ENCODE results near the gene WDR62. TPM values are rescaled to one million over a fixed set of nuclear protein-coding genes. Genes with fewer than 3 reads are reported as not detected.

The WDR62 gene
- total RNA-seq (2022; extraction: Qiagen RNA extraction; ENCODE audit: low read depth): 23.0 to 30.7 TPM (median 27.6 TPM) in 5 replicates

DNA sequence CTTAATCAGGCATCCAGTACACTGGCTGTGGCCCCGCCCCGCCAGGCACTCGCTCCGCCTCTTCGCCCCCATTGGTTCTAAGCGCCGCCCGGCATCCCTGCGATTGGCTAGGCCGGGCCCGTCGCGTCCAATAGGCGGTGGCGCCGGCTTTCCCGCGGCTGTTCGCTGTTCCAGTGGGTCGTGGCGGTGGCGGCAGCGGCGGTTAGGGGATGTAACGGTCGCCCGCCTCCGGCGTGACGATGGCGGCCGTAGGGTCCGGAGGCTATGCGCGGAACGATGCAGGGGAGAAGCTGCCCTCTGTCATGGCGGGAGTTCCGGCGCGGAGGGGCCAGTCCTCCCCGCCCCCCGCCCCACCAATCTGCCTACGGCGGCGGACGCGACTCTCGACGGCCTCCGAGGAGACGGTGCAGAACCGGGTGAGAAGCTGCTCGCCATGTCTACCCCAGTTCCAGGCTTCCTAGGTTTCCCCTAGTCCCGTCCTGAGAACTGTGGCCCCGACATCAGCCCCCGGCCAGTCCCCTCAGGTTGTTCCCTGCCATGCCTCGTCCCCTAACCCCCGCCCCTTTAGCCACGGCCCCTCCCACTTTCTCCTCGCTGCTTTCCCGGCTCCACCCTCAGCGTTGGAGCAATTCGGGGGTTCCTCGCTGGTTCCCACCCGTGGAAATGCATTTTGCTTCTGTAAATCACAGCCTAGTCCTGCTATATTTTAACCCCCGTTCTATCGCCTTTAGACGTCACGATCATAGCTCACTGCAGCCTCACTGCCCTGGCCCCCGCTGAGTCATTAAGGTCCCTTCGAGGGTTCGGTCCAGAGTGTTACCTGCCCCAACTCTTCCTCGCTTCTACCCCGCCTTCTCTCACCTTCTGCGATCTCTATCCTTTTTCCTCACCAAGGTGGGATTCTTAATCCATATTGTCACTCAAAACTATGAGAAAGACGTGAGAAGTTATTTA is at the start of gene WDR62:
TSS of gene WDR62 (plus strand) at position 165 of the 954 bp plus-strand sequence. CDS start at position 240, 75 bp downstream.

DNA sequence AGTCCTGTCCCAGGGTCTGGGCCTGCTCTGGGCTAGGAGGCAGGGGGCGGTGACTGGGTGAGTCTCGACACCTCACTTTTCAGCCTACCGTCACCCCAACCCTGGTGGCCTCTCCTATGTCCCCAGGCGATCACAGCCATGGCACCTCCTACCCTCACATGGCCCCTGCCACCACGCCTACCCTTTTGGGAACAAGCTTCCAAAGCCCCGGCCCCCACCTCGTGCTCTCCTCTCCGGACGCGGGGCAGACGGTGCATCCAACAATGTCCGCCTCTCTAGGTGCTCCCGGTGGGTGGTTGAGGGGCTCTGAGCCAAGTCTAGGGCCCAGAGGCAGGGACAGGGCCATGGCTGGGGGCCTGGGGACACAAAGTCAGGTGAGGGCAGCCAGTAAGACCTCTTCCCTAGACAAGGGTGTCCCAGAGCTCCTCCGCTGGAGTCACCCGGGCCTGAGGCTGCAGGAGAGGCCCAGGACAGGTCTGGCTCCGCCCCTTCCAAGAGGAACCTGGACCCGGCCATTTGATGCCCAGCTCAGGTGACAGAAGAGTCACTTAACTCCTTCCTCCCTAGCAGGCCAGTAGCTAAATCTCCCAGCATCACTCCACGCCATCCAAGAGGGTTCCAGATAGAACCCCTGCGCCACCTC is 46.2 kb upstream of the WDR62 start, which contains the start of gene SYNE4:
TSS of gene SYNE4 (minus strand) at position 478 of the 643 bp plus-strand sequence. CDS start at position 346, 132 bp downstream.

DNA sequence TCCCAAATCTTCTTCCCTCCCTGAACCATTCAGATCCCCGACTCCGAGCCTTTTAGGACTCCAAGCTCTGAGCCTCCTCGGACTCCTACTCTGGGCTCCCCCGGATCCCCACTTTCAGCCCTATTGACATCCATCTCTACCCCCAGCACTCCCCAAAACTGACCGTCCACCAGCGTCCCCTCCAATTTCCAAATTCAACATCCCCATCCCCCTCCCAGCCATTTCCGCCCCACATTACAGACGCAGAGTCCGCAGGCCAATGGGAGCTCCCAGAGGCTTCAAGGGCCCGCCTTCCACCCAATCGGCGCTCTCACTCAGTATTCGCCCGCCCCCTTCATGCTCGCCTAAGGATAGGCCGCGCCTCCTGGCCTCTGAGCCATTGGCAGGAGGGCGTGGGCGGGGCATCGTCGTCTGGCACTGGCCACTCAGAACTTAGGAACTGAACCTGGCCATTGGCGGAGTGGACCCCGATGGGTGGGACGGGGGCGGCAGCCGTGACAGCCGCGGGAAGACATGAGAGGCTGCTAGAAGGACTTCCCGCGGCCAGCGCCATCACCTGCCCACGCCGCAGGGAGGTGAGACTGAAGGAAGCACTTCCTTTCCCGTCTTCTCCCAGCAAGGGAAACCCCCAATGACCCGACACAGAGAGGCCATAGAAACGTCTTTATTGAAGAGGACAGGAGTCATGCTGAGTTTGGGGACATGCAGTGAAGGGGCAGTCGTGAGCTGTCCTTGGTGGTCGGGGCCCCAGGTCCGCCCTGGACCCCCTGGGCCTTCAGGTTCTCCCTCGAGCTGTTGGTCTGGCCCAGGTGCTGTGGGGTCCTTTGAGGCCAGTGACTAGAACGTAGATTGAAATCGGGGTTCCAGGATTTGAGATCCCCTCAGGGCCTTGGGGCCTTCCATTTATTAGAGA is 40.4 kb upstream of the WDR62 start, which contains the start of gene ALKBH6:
TSS of gene ALKBH6 (minus strand) at position 202 of the 913 bp plus-strand sequence. CDS start 816 bp downstream, outside the sequence.

DNA sequence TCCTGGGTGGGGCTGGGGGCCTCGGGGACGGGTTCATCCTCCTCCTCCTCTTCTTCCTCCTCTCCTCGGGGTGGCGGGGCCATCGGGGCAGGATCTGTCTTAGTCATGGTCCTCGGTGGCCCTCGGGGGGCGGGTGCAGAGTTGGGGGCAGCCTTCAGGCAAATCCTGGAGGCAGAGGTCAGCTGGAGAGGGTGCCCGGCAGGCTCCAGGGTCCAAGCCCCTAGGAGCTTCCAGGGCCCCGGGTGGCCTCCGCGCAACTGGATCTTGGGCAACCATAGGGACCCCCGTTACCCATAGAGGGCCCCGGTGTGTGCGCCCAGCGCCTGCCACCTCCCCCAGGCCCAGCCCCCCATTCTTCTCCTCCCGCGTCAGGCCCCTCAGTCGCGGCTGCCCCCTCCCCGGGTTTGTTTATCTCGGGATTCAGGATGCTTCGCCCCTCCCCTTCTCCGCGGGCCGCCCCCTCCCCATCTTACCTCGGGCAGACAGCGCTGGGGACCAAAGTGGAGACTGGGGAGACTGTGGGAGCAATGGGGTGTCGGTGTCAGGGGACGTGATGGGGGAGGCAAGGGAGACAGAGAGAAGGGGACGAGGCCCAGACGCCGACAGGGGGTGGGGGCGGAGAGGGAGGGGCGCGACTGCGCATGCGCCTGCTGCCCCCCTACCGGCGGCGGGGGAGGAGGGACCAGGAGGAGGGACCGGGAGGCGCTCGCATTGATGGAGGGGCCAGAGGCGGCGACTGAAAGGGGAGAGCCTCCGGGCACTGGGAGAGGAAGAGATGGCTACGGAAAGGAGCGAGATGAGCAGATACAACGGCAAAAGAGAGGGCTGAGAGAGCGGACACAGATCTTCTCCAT is 22.2 kb upstream of the WDR62 start, which contains the start of gene CLIP3:
TSS of gene CLIP3 (minus strand) at position 623 of the 854 bp plus-strand sequence. CDS start at position 107, 516 bp downstream.

DNA sequence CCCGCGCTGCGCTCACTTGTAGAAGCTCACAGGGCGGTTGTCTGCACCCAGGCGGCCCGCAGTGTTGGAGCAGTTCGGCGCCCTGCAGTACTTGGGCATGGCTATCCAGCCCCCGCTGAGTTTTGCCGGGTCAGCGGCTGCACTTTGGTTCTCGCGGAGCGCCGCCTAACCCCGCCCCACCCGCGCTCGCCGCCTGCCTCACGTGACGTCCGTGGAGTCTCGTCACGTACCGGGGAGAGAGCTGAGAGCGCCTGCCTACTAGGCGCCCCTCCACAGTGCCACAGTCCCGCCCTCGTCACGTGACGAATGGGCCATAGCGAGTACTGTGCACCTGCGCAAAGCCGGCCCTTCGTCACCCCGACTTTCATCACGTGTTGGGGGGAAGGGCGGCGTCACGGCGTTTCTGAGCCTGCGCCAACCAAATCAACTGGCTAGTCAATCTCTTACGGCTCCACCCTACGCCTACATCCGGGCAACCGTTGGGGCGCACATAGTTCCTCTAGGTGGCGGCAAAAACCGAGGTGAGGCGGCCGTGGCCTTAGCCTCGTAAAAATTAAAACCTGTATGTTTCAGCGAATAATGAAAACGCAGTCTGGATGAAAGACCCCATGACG is 471 bp upstream of the WDR62 start, which contains the start of gene THAP8:
TSS of gene THAP8 (minus strand) at position 167 of the 614 bp plus-strand sequence. CDS start at position 99, 68 bp downstream.

DNA sequence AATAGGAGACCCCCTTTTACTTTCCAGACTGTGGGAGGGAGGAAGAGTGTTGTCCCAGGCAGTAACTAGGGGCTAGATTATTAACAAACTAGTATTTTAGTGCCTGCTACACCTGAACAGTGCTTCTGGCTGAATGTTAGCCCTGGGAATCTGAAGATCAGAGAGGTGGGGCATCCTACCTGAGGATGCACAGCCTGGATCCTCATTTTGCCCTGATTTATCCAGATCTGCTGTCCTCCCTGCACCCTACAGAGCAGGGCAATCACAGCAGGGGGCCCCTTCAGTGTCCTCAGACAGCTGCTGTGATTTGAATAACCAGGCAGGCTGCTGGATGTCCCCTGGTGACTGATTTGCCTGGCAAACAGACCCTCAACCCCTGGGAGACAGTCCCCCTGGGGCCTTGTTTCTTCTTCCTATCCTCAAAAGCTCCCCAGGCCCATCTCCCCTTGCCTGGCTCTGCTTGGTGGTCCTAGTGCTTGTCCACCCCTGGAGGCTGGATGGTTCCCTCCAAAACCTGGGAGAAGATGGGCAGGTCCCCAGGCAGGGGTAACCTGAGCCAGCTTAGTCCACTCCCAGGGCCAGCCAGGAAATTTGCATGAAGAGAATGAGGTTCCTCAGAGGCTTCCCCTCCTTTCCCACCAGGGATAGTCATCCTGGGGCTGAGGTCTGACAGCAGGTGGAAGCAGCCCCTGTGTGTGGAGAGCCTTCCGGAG is 55.9 kb downstream of the WDR62 start, which contains the start of gene OVOL3:
TSS of gene OVOL3 (plus strand) at position 657 of the 713 bp plus-strand sequence. CDS start 60 bp downstream, outside the sequence.

DNA sequence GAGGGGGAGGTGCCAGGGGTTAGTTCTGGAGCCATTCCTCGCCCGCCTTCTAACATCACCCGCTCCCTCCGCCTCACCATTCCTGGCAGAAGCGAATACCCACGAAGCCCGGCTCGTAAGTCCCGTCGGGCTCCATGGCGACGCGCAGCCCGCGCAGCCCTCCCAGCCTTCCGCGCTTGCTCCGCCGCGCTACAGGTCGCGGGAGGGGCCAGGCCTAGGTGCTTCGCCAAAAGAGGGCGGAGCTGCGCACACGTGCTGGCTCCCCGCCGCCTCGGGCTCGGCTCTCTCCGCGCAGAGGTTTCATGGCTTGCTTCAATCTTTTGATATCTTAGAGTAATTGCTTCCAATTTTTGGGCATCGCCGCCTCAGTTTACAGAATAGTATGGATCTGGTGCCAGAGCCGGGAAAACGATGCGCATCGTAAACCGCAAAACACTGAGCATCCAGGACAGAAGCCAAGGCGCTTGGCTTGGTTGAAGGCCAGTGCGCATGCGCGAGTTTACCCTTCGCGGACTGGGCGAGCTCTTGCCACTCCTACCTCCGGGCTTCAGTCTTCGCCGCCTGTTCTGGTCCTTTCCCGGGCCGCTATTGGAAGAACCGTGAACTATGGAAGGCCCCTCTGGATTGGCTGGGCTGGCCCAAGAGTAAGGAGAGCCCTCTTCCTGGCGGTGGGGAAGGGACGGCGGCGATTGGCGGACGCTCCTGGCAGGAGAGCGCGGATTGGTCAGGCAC is 60.2 kb downstream of the WDR62 start, which contains the start of gene POLR2I:
TSS of gene POLR2I (minus strand) at position 155 of the 732 bp plus-strand sequence. CDS start at position 136, 19 bp downstream.

DNA sequence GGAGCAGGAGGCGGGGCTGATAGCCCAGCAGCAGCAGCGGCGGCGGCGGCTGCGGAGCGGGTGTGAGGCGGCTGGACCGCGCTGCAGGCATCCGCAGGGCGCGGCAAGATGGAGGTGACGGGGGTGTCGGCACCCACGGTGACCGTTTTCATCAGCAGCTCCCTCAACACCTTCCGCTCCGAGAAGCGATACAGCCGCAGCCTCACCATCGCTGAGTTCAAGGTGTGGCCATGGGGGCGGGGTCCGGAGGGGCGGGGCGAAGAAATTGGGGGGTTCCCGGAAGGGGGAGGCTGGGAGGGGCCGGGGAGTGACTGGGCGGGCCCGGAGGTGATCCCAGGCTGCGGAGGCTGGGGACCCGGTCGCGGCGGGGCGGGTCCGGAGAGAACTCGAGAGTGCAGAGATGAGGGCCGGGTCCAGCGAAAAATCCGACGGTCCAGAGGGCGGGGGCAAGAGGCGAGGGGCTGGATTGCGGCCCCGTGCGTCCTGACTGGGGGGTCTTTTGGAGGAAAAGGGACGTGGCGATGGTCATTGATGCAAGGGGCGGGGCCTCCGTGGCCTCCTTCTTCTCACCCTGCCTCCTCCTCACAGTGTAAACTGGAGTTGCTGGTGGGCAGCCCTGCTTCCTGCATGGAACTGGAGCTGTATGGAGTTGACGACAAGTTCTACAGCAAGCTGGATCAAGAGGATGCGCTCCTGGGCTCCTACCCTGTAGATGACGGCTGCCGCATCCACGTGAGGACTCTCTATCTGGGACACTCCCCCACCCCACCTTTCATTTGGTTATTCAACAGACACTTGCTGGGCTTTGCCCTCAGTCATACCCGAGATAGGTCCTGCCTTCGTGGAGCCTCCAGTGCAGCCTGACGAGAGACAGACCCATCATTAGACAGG is 61.0 kb downstream of the WDR62 start, which contains the start of gene TBCB:
TSS of gene TBCB (plus strand) at position 16 of the 891 bp plus-strand sequence. CDS start at position 109, 93 bp downstream.

DNA sequence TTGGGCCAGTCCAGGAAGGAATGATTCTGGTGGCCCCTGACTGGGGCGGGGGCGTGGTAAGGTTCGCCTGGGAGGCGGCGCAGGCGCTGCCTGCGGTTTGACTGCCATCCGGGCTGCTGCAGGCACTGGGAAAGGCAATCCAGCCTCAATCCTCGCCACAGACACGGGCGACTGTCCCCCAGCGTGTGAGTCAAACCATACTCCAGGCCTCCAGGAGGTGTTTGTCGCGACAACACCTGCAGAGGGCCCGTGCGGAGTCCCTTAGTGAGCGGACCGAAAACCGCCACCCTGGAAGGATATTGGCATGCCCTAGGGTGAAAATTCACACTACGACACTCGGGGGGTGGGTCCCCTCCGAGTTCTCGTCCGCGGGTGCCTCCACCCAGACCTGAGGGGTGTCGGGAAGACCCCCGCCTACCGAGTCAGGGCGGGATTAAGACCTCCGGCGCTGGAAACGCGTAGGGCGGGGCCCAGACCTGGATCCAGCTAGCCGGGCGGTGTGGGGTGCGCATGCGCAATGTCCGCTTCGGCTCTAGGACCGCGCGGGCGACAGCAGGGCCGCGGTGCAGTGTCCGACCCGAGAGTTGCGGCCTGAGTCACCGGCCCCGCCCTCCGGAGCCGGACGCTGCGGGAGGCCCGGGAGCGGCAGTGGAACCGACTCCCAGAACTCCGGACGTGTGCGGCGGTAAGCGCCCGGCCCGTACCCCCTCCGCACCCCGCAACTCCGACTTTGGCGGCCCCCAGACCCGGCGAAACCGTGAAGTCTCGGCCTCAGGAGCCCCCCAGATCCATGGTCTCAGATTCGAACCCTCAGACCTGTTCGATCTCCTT is 85.0 kb downstream of the WDR62 start, which contains the start of gene CAPNS1:
TSS of gene CAPNS1 (plus strand) at position 594 of the 831 bp plus-strand sequence. CDS start 946 bp downstream, outside the sequence.

DNA sequence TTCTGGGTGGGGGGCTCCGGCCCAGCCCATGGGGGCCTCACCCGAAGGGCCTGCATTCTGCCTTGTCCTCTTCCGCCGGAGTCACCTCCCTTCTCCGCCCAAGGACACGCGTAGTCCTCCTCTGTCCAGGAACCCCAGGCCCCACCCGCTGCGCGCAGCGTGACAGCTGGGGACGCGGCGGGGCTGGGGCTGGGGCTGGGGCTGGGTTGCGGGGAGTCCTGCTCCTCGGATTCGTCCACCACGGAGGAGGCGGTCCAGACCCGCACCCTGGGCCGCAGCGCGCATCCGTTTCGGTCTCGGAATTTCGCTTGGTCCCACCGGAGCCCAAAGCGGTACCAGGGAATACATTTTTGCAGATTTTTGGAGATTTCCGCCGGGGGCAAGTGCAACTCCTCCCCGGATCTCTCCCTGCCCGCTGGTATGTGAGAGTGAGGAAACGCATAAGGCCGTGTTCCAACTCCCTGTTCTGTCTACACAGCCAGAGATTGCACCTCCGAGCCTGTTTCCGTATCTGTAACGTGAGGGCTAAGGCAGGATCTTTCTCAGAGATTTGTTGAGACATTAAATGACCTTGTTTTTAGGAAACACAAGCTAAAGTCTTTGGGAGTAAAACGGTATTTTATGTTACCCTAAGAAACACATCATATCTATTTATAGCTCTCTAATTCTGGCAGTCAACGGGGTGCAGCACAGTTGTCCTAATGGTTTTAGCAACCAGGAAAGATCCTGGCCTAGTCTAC is 97.8 kb downstream of the WDR62 start, which contains the start of gene COX7A1:
TSS of gene COX7A1 (minus strand) at position 96 of the 740 bp plus-strand sequence. CDS start at position 56, 40 bp downstream.

Other genes with a start within 250 kb of the WDR62 start
- 0.27 to 0.66 TPM (median 0.41 TPM) in 4 of 5 replicates, not detected in the other for gene PRODH2, start 242.1 kb upstream of the WDR62 start, total RNA-seq (2022; extraction: Qiagen RNA extraction; ENCODE audit: low read depth)
- gene NPHS1, start 202.4 kb upstream of the WDR62 start, total RNA-seq (2022; extraction: Qiagen RNA extraction; ENCODE audit: low read depth): 0.17 to 0.77 TPM (median 0.42 TPM) in 5 replicates
- gene KIRREL2, start 198.0 kb upstream of the WDR62 start, total RNA-seq (2022; extraction: Qiagen RNA extraction; ENCODE audit: low read depth): 0.44 to 0.74 TPM (median 0.58 TPM) in 5 replicates
- 82.7 to 99.7 TPM (median 88.7 TPM) in 5 replicates for gene APLP1, start 186.3 kb upstream of the WDR62 start, total RNA-seq (2022; extraction: Qiagen RNA extraction; ENCODE audit: low read depth)
- gene NFKBID, start 154.4 kb upstream of the WDR62 start, total RNA-seq (2022; extraction: Qiagen RNA extraction; ENCODE audit: low read depth): 6.5 to 8.9 TPM (median 7.4 TPM) in 5 replicates
- gene HCST, start 152.4 kb upstream of the WDR62 start, total RNA-seq (2022; extraction: Qiagen RNA extraction; ENCODE audit: low read depth): 0.25 to 0.75 TPM (median 0.60 TPM) in 3 of 5 replicates, not detected in the others
- gene TYROBP, start 146.6 kb upstream of the WDR62 start, total RNA-seq (2022; extraction: Qiagen RNA extraction; ENCODE audit: low read depth): 0.31 TPM in 1 of 5 replicates, not detected in the others
- 11.7 to 28.8 TPM (median 20.5 TPM) in 5 replicates for gene LRFN3, start 118.5 kb upstream of the WDR62 start, total RNA-seq (2022; extraction: Qiagen RNA extraction; ENCODE audit: low read depth)
- 36.8 to 48.3 TPM (median 46.4 TPM) in 5 replicates for gene SDHAF1, start 59.7 kb upstream of the WDR62 start, total RNA-seq (2022; extraction: Qiagen RNA extraction; ENCODE audit: low read depth)
- 0.17 to 0.63 TPM (median 0.31 TPM) in 5 replicates for gene SYNE4, start 46.1 kb upstream of the WDR62 start, total RNA-seq (2022; extraction: Qiagen RNA extraction; ENCODE audit: low read depth)
- gene ALKBH6, start 40.7 kb upstream of the WDR62 start, total RNA-seq (2022; extraction: Qiagen RNA extraction; ENCODE audit: low read depth): 23.6 to 26.4 TPM (median 24.6 TPM) in 5 replicates
- gene CLIP3, start 22.0 kb upstream of the WDR62 start, total RNA-seq (2022; extraction: Qiagen RNA extraction; ENCODE audit: low read depth): 0.49 to 1.2 TPM (median 0.69 TPM) in 5 replicates
- gene THAP8, start 612 bp upstream of the WDR62 start, total RNA-seq (2022; extraction: Qiagen RNA extraction; ENCODE audit: low read depth): 4.7 to 7.1 TPM (median 5.8 TPM) in 5 replicates
- 0.36 to 0.52 TPM (median 0.37 TPM) in 4 of 5 replicates, not detected in the other for gene OVOL3, start 56.2 kb downstream of the WDR62 start, total RNA-seq (2022; extraction: Qiagen RNA extraction; ENCODE audit: low read depth)
- gene POLR2I, start 60.0 kb downstream of the WDR62 start, total RNA-seq (2022; extraction: Qiagen RNA extraction; ENCODE audit: low read depth): 220 to 257 TPM (median 244 TPM) in 5 replicates
- 430 to 525 TPM (median 509 TPM) in 5 replicates for gene TBCB, start 60.6 kb downstream of the WDR62 start, total RNA-seq (2022; extraction: Qiagen RNA extraction; ENCODE audit: low read depth)
- 1,600 to 2,176 TPM (median 2,055 TPM) in 5 replicates for gene CAPNS1, start 85.2 kb downstream of the WDR62 start, total RNA-seq (2022; extraction: Qiagen RNA extraction; ENCODE audit: low read depth)
- not detected in 5 replicates for gene COX7A1, start 97.5 kb downstream of the WDR62 start, total RNA-seq (2022; extraction: Qiagen RNA extraction; ENCODE audit: low read depth)
- gene ZNF565, start 159.8 kb downstream of the WDR62 start, total RNA-seq (2022; extraction: Qiagen RNA extraction; ENCODE audit: low read depth): 4.0 to 4.8 TPM (median 4.2 TPM) in 5 replicates
- 126 to 169 TPM (median 139 TPM) in 5 replicates for gene ZNF146, start 160.2 kb downstream of the WDR62 start, total RNA-seq (2022; extraction: Qiagen RNA extraction; ENCODE audit: low read depth)